Measurements from ENCODE around the gene SERPINA4. TPM values are rescaled to one million over a fixed set of nuclear protein-coding genes. Genes with fewer than 3 reads are reported as not detected.

Gene SERPINA4
- total RNA-seq, 1 donor, result not detected

GRCh38 chr14:94547726-94548125 is 13.5 kb upstream of the SERPINA4 start:
- no peak for DNase-seq (ENCODE audit: low read depth)
- no peak for TF ChIP-seq CTCF (IDR thresholded peaks at IDR 0.05; ENCODE audit: insufficient read depth, low read length)
- H3K4me3 ChIP-seq (ENCODE audit: low read depth, low read length), result no peak overlapping the region

DNA sequence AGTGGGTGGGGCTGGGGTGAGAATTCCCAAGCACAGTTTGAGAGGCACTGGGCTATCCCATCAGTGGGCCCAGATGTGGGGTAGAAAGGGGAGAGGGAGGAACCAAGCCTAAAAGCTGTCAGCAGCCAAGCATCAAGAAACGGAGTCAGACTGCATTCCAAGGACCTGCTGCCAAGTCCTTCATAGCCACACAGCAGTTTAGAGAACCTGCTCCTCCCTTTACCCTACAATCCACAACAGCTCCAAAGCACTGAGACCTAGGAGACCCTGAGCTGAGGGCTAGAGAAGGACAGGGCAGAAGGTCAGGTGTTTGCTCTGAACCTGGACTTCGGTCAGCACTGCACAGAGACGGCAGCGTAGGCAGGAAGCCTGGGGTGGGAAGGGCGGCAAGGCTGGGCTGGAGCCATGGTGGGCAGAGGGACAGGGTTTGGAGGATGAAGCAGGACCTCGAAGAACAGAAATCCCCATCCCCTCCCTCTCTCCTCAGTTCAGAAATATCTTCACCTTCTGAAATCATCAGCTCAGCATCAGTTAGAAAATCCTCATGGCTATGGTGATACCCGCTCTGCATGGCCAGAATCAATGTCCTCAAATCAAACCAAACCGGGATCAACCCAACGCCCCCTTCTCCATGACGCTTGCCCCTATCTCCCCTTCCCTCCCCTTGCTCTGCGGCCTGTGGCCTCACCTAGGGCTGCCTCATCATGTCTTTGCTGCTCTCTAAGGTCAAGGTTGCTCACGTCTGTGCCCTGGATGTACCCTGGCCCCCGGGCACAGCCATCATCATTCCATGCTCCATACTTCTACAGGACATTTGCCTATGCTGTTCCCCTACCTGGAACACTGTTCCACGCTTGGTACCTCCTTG is 12.9 kb upstream of the SERPINA4 start:
- no peak for DNase-seq (ENCODE audit: low read depth)
- H3K4me3 ChIP-seq (ENCODE audit: low read depth, low read length), result no peak overlapping the region
- TF ChIP-seq CTCF (IDR thresholded peaks at IDR 0.05; ENCODE audit: insufficient read depth, low read length), result no peak

GRCh38 chr14:94548999-94549985 is 11.9 kb upstream of the SERPINA4 start:
- peak; percentile 58 for DNase-seq (ENCODE audit: low read depth)
- H3K4me3 ChIP-seq (ENCODE audit: low read depth, low read length), result no peak overlapping the region
- peak; percentile 85 for TF ChIP-seq CTCF (IDR thresholded peaks at IDR 0.05; ENCODE audit: insufficient read depth, low read length)

DNA sequence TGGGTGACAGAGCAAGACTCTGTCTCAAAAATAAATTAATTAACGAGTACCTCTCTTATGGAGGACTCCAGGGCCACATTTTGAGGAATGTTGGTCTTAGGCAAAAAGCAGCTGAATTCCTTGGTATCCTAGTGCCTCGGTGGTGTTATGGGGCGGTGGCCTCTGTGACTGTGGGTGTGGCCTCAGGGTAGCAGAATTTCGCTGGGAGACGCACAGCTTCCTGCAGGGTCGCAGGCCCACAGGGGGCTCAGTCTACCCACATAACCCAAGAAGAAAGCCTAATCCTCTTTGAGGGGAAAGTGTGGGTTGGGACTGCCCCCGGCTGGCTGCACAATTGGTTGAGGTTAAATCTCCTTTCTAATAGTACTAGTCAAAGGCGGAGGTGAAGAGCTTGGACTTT is 11.2 kb upstream of the SERPINA4 start:
- DNase-seq (ENCODE audit: low read depth), result no peak
- no peak overlapping the region for H3K4me3 ChIP-seq (ENCODE audit: low read depth, low read length)
- no peak for TF ChIP-seq CTCF (IDR thresholded peaks at IDR 0.05; ENCODE audit: insufficient read depth, low read length)

- no peak overlapping the region for H3K4me3 ChIP-seq (ENCODE audit: low read depth, low read length)
- no peak for DNase-seq (ENCODE audit: low read depth)
- no peak for TF ChIP-seq CTCF (IDR thresholded peaks at IDR 0.05; ENCODE audit: insufficient read depth, low read length)
Observed at GRCh38 chr14:94555991-94556390, 5.3 kb upstream of the SERPINA4 start.

- TF ChIP-seq CTCF (IDR thresholded peaks at IDR 0.05; ENCODE audit: insufficient read depth, low read length), result no peak
- H3K4me3 ChIP-seq (ENCODE audit: low read depth, low read length), result no peak overlapping the region
- DNase-seq (ENCODE audit: low read depth), result no peak
Observed at GRCh38 chr14:94557327-94557726, 3.9 kb upstream of the SERPINA4 start.
